IMR-90 (cell line): ENCODE measurements around the gene MREG.

Experiments
- CEBPB ChIP-seq: IDR thresholded peaks from 2 replicates; pipeline ENCODE4 v1.6.1; 2012; ENCODE audit warnings: low read depth, low read length, improper control_type of control experiment
- CHD1 ChIP-seq: IDR thresholded peaks from 2 replicates; pipeline ENCODE4 v1.6.1; 2012; ENCODE audit warnings: low read depth, low read length, improper control_type of control experiment
- CTCF ChIP-seq: conservative IDR thresholded peaks from 2 replicates; pipeline ENCODE4 v1.5.1; 2012; ENCODE audit warnings: mild to moderate bottlenecking, low read depth, low read length, improper control_type of control experiment
- FOS ChIP-seq: fragments of 150-350 bp; IDR thresholded peaks from 2 replicates; pipeline ENCODE4 v1.6.1; 2016; ENCODE audit warnings: low read depth, low read length
- MAZ ChIP-seq: IDR thresholded peaks from 2 replicates; pipeline ENCODE4 v1.6.1; 2012; ENCODE audit warnings: low read depth, mild to moderate bottlenecking, low read length, improper control_type of control experiment, moderate library complexity, borderline replicate concordance
- MXI1 ChIP-seq: IDR thresholded peaks from 2 replicates; pipeline ENCODE4 v1.6.1; 2012; ENCODE audit warnings: low read depth, mild to moderate bottlenecking, low read length, moderate library complexity, borderline replicate concordance
- POLR2A ChIP-seq: IDR thresholded peaks from 2 replicates; pipeline ENCODE4 v1.6.1; 2012; ENCODE audit warnings: mild to moderate bottlenecking, low read depth, low read length
- RAD21 ChIP-seq: IDR thresholded peaks from 2 replicates; pipeline ENCODE4 v1.6.1; 2012; ENCODE audit warnings: low read length, improper control_type of control experiment
- RCOR1 ChIP-seq: IDR thresholded peaks from 2 replicates; pipeline ENCODE4 v1.6.1; 2012; ENCODE audit warnings: mild to moderate bottlenecking, low read length, improper control_type of control experiment; ENCODE audit not compliant: insufficient replicate concordance
- SMC3 ChIP-seq: fragments of 150-350 bp; IDR thresholded peaks from 2 replicates; pipeline ENCODE4 v1.6.1; 2016; ENCODE audit warnings: low read depth, mild to moderate bottlenecking, antibody characterized with exemption, low read length, moderate library complexity
- USF2 ChIP-seq: fragments of 150-350 bp; IDR thresholded peaks from 2 replicates; pipeline ENCODE4 v1.6.1; 2017; ENCODE audit warnings: mild to moderate bottlenecking, antibody characterized with exemption, low read length, low read depth

- TF ChIP-seq FOS (no peak), CTCF (no peak), MXI1 (no peak), MAZ (no peak), CHD1 (no peak), POLR2A (no peak), USF2 (no peak), CEBPB (no peak), SMC3 (no peak), RCOR1 (no peak), RAD21 (no peak)
Measured at GRCh38 chr2:216044883-216045486, 31.6 kb upstream of the MREG start.
